ENCODE results near the gene POLG2.

POLG2 gene

DNA sequence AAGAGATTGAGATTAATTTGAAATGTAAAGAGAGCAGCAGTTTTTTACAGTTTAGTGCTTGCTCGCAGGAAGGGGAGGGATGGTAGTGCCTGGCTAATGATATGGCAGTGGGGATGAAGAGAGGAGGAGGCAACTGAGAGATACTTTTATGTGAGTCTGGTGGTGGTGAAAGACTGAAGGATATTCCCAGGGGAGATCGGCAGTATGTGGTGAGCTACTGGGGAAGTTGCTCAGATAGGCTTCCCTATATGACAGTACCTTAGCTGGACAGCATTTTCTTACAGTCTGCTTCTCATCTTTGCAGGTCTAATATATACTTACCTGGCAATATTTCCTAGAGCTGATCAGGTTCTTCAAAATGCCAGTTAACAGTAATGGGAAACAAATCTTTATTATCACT, 18.6 kb upstream of the POLG2 start:
- WGBS (ENCODE audit: extremely low coverage, insufficient coverage, insufficient read length), result no CpG with 5 or more reads among the region's 2 CpGs
- Histone ChIP-seq H4K12ac (ENCODE audit: low read depth, low read length) (no peak overlapping the region), H2AFZ (ENCODE audit: insufficient read depth, low read length, poor library complexity) (no peak overlapping the region), H2BK120ac (ENCODE audit: insufficient read depth, low read length, poor library complexity) (no peak overlapping the region), H3K4me3 (ENCODE audit: low read depth, low read length) (no peak overlapping the region), H3K27me3 (ENCODE audit: insufficient read depth, low read length) (no peaks in the 10 kb centered on the region), H4K8ac (ENCODE audit: low read depth, low read length) (no peak overlapping the region), H3K14ac (ENCODE audit: low read length) (no peak overlapping the region), H3K9me3 (ENCODE audit: insufficient read depth, low read depth, low read length) (no peaks in the 10 kb centered on the region), H3K23ac (ENCODE audit: low read length) (no peak overlapping the region), H2BK5ac (ENCODE audit: low read depth, low read length, poor library complexity) (no peak overlapping the region), H3K79me2 (ENCODE audit: control insufficient read depth, insufficient read depth, low read length, poor library complexity) (no peaks in the 10 kb centered on the region), H2AK5ac (ENCODE audit: low read length) (no peak overlapping the region), H3K18ac (ENCODE audit: low read length) (no peak overlapping the region), H4K91ac (ENCODE audit: low read depth, low read length) (no peak overlapping the region), H3K4me1 (ENCODE audit: control insufficient read depth in 1 of 2, insufficient read depth in 2 of 2, low read length in 2 of 2) (no peaks in the 10 kb centered on the region), H3K36me3 (ENCODE audit: control insufficient read depth in 1 of 2, insufficient read depth in 2 of 2, low read length in 2 of 2) (peaks cover 15 to 32% of the 10 kb centered on the region in 2 experiments), H3K4me2 (ENCODE audit: low read length) (no peak overlapping the region), H3K79me1 (ENCODE audit: low read length) (no peaks in the 10 kb centered on the region), H3K27ac (ENCODE audit: low read depth, low read length) (no peak overlapping the region), H3K9ac (ENCODE audit: low read length) (no peak overlapping the region), H2BK12ac (ENCODE audit: low read length) (no peak overlapping the region), H3K4ac (ENCODE audit: low read depth, low read length) (no peak overlapping the region)
- no peak for DNase-seq

DNA sequence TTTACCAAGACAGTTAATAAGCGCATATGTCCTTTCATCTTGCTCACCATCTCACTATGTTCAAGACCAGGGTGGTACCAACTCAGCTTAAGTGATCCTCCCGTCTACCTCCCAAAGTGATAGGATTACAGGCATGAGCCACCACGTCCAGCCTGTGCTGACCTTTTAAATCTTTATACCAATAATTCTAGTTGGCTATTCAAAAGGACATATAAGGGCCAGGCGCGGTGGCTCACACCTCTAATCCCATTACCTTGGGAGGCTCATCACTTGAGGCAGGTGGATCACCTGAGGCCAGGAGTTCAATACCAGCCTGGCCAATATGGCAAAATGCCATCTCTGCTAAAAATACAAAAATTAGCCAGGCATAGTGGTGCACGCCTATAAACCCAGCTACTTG, 12.3 kb upstream of the POLG2 start:
- Histone ChIP-seq H3K9ac (ENCODE audit: low read length) (no peak overlapping the region), H3K36me3 (ENCODE audit: control insufficient read depth in 1 of 2, insufficient read depth in 2 of 2, low read length in 2 of 2) (peaks cover 10 to 19% of the 10 kb centered on the region in 2 experiments), H2AK5ac (ENCODE audit: low read length) (no peak overlapping the region), H3K79me2 (ENCODE audit: control insufficient read depth, insufficient read depth, low read length, poor library complexity) (peaks cover 20% of the 10 kb centered on the region), H4K91ac (ENCODE audit: low read depth, low read length) (no peak overlapping the region), H3K4me1 (ENCODE audit: control insufficient read depth in 1 of 2, insufficient read depth in 2 of 2, low read length in 2 of 2) (no peaks in the 10 kb centered on the region), H3K27me3 (ENCODE audit: insufficient read depth, low read length) (no peaks in the 10 kb centered on the region), H2BK120ac (ENCODE audit: insufficient read depth, low read length, poor library complexity) (no peak overlapping the region), H3K23ac (ENCODE audit: low read length) (no peak overlapping the region), H2AFZ (ENCODE audit: insufficient read depth, low read length, poor library complexity) (peak overlapping the region; percentile 54), H3K4me3 (ENCODE audit: low read depth, low read length) (no peak overlapping the region), H4K12ac (ENCODE audit: low read depth, low read length) (no peak overlapping the region), H4K8ac (ENCODE audit: low read depth, low read length) (no peak overlapping the region), H2BK12ac (ENCODE audit: low read length) (no peak overlapping the region), H3K27ac (ENCODE audit: low read depth, low read length) (no peak overlapping the region), H3K4me2 (ENCODE audit: low read length) (no peak overlapping the region), H3K14ac (ENCODE audit: low read length) (no peak overlapping the region), H2BK5ac (ENCODE audit: low read depth, low read length, poor library complexity) (no peak overlapping the region), H3K4ac (ENCODE audit: low read depth, low read length) (peak overlapping the region; percentile 12), H3K79me1 (ENCODE audit: low read length) (peaks cover 13% of the 10 kb centered on the region), H3K18ac (ENCODE audit: low read length) (no peak overlapping the region), H3K9me3 (ENCODE audit: insufficient read depth, low read depth, low read length) (no peaks in the 10 kb centered on the region)
- no CpG with 5 or more reads among the region's 6 CpGs for WGBS (ENCODE audit: extremely low coverage, insufficient coverage, insufficient read length)
- no peak for DNase-seq

DNA sequence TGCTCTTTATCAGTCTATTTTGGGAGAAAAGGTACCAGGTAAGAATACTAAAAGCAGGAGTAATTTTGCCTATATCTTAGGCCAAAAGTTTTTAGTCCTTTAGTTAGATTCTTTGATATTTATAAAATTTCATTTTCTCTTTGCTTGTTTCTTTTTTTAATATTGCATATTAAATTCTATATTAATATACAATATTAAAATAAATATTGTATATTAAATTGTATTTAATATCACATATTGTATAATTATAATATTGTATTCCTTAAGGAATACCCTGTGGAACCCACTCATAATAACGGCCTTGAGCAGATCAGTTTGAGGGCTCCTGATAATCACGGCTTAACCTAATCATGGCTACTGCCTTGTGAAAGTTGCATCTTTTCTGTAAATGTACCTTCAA, 11.8 kb upstream of the POLG2 start:
- no peaks in the 10 kb centered on the region for H3K4me1 ChIP-seq (ENCODE audit: control insufficient read depth in 1 of 2, insufficient read depth in 2 of 2, low read length in 2 of 2)
- H3K4me2 ChIP-seq (ENCODE audit: low read length), result no peak overlapping the region
- no peak overlapping the region for H2AK5ac ChIP-seq (ENCODE audit: low read length)
- H3K79me2 ChIP-seq (ENCODE audit: control insufficient read depth, insufficient read depth, low read length, poor library complexity), result peaks cover 20% of the 10 kb centered on the region
- H3K4ac ChIP-seq (ENCODE audit: low read depth, low read length), result peak overlapping the region; percentile 12
- no peaks in the 10 kb centered on the region for H3K27me3 ChIP-seq (ENCODE audit: insufficient read depth, low read length)
- no peak overlapping the region for H2BK120ac ChIP-seq (ENCODE audit: insufficient read depth, low read length, poor library complexity)
- no peak for DNase-seq
- H2BK12ac ChIP-seq (ENCODE audit: low read length), result no peak overlapping the region
- H4K12ac ChIP-seq (ENCODE audit: low read depth, low read length), result no peak overlapping the region
- H3K23ac ChIP-seq (ENCODE audit: low read length), result no peak overlapping the region
- H3K9ac ChIP-seq (ENCODE audit: low read length), result no peak overlapping the region
- no peaks in the 10 kb centered on the region for H3K9me3 ChIP-seq (ENCODE audit: insufficient read depth, low read depth, low read length)
- peaks cover 13% of the 10 kb centered on the region for H3K79me1 ChIP-seq (ENCODE audit: low read length)
- H2AFZ ChIP-seq (ENCODE audit: insufficient read depth, low read length, poor library complexity), result no peak overlapping the region
- no peak overlapping the region for H4K91ac ChIP-seq (ENCODE audit: low read depth, low read length)
- no peak overlapping the region for H2BK5ac ChIP-seq (ENCODE audit: low read depth, low read length, poor library complexity)
- no peak overlapping the region for H3K27ac ChIP-seq (ENCODE audit: low read depth, low read length)
- H3K36me3 ChIP-seq (ENCODE audit: control insufficient read depth in 1 of 2, insufficient read depth in 2 of 2, low read length in 2 of 2), result peaks cover 10 to 23% of the 10 kb centered on the region in 2 experiments
- no peak overlapping the region for H3K14ac ChIP-seq (ENCODE audit: low read length)
- H3K18ac ChIP-seq (ENCODE audit: low read length), result no peak overlapping the region
- WGBS (ENCODE audit: extremely low coverage, insufficient coverage, insufficient read length), result no CpG with 5 or more reads among the region's 2 CpGs
- H3K4me3 ChIP-seq (ENCODE audit: low read depth, low read length), result no peak overlapping the region
- no peak overlapping the region for H4K8ac ChIP-seq (ENCODE audit: low read depth, low read length)

DNA sequence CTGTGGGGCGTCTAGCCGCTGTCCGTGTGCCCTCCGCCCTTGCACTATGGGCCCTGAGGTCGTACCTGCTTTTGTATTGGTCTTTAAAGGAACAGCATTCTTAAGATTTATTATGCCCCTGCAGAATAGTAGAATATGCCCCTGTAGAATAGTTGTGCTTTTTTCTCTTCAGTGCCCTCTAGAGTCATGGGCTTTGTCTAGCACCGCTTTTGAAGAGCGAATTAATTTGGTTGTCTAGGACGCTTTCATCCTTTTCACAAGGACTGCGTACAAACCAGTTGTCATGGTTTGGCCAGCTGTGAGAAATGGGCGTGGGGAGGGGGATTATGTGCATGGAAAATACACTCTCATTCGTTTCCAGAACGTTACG, 10.5 kb upstream of the POLG2 start:
- peak overlapping the region; percentile 96 for H3K4me3 ChIP-seq (ENCODE audit: low read depth, low read length)
- H3K4me1 ChIP-seq (ENCODE audit: control insufficient read depth in 1 of 2, insufficient read depth in 2 of 2, low read length in 2 of 2), result no peaks in the 10 kb centered on the region
- H3K79me1 ChIP-seq (ENCODE audit: low read length), result peaks cover 13% of the 10 kb centered on the region
- peak overlapping the region; percentile 3 for H2BK5ac ChIP-seq (ENCODE audit: low read depth, low read length, poor library complexity)
- peak overlapping the region; percentile 94 for H3K9ac ChIP-seq (ENCODE audit: low read length)
- H3K9me3 ChIP-seq (ENCODE audit: insufficient read depth, low read depth, low read length), result no peaks in the 10 kb centered on the region
- H2AFZ ChIP-seq (ENCODE audit: insufficient read depth, low read length, poor library complexity), result peak overlapping the region; percentile 67
- no peak overlapping the region for H2BK12ac ChIP-seq (ENCODE audit: low read length)
- peaks cover 13 to 29% of the 10 kb centered on the region in 2 experiments for H3K36me3 ChIP-seq (ENCODE audit: control insufficient read depth in 1 of 2, insufficient read depth in 2 of 2, low read length in 2 of 2)
- peak overlapping the region; percentile 20 for H3K14ac ChIP-seq (ENCODE audit: low read length)
- H3K4ac ChIP-seq (ENCODE audit: low read depth, low read length), result peak overlapping the region; percentile 84
- peak overlapping the region; percentile 80 for H3K27ac ChIP-seq (ENCODE audit: low read depth, low read length)
- peak overlapping the region; percentile 73 for H4K8ac ChIP-seq (ENCODE audit: low read depth, low read length)
- H4K12ac ChIP-seq (ENCODE audit: low read depth, low read length), result peak overlapping the region; percentile 61
- no CpG with 5 or more reads among the region's 13 CpGs for WGBS (ENCODE audit: extremely low coverage, insufficient coverage, insufficient read length)
- H3K18ac ChIP-seq (ENCODE audit: low read length), result peak overlapping the region; percentile 78
- peak overlapping the region; percentile 8 for H4K91ac ChIP-seq (ENCODE audit: low read depth, low read length)
- no peaks in the 10 kb centered on the region for H3K27me3 ChIP-seq (ENCODE audit: insufficient read depth, low read length)
- DNase-seq, result peak in 1 of 2 donors; percentile 66
- peak overlapping the region; percentile 9 for H2BK120ac ChIP-seq (ENCODE audit: insufficient read depth, low read length, poor library complexity)
- peaks cover 20% of the 10 kb centered on the region for H3K79me2 ChIP-seq (ENCODE audit: control insufficient read depth, insufficient read depth, low read length, poor library complexity)
- no peak overlapping the region for H3K23ac ChIP-seq (ENCODE audit: low read length)
- peak overlapping the region; percentile 70 for H2AK5ac ChIP-seq (ENCODE audit: low read length)
- peak overlapping the region; percentile 65 for H3K4me2 ChIP-seq (ENCODE audit: low read length)
